Prostate gland (tissue), 2 donors: ENCODE measurements around the gene TTYH2.

Experiments
- POLR2A ChIP-seq: fragments of 450-650 bp; IDR thresholded peaks from one replicate; pipeline ENCODE4 v1.6.1; 2016; ENCODE audit warnings: antibody characterized with exemption, mild to moderate bottlenecking
- POLR2AphosphoS5 ChIP-seq: sonication (generic); formaldehyde crosslinking; IDR thresholded peaks from one replicate; pipeline ENCODE4 v1.6.1; 2017; ENCODE audit warnings: antibody characterized with exemption
- TF ChIP-seq, protein P1 (sequence below), 4 experiments: fragments of 200-600 bp in 2 of 4; fragments of 450-650 bp in 2 of 4; sonication (generic) in 2 of 4; IDR thresholded peaks; 1 replicate in 3 of 4; 2 replicates in 1 of 4; pipeline ENCODE4 v1.5.1; 2016 to 2019; ENCODE audit warnings: antibody characterized with exemption in 4 of 4, mild to moderate bottlenecking in 2 of 4, moderate library complexity in 2 of 4

DNA sequence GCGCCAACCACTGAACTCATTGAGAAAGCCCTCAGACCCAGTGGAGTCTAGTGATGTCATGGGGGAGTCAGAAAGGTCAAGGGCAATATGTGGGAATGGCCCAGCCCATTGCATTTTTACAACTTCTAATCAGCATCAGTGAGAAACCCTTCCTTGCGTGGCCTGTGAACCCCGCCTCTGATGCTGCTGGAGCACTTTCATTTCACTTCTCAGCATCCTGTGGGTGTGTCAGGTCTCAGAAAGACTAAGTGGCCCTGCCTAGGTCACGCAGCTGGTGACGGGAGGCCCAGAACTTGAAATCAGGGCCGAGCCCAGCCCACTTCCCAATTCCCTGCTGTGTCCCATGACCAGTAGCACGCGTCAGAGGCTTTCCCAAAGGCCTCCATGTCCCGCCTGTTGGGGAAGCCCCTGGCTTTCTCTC lies 66.7 kb downstream of the TTYH2 start:
- TF ChIP-seq, protein P1, sequence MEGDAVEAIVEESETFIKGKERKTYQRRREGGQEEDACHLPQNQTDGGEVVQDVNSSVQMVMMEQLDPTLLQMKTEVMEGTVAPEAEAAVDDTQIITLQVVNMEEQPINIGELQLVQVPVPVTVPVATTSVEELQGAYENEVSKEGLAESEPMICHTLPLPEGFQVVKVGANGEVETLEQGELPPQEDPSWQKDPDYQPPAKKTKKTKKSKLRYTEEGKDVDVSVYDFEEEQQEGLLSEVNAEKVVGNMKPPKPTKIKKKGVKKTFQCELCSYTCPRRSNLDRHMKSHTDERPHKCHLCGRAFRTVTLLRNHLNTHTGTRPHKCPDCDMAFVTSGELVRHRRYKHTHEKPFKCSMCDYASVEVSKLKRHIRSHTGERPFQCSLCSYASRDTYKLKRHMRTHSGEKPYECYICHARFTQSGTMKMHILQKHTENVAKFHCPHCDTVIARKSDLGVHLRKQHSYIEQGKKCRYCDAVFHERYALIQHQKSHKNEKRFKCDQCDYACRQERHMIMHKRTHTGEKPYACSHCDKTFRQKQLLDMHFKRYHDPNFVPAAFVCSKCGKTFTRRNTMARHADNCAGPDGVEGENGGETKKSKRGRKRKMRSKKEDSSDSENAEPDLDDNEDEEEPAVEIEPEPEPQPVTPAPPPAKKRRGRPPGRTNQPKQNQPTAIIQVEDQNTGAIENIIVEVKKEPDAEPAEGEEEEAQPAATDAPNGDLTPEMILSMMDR (IDR thresholded peaks at IDR 0.05): no peak
- TF ChIP-seq POLR2A (no peak), POLR2AphosphoS5 (no peak)
